B cell (primary cell): ENCODE data around the gene ADORA2A.

Experiments
- CTCF ChIP-seq: fragments of 200-600 bp; IDR thresholded peaks from one replicate; pipeline ENCODE4 v1.8.0; 2022; ENCODE audit warnings: antibody characterized with exemption, mild to moderate bottlenecking
- EZH2 ChIP-seq: IDR thresholded peaks from 2 replicates; pipeline ENCODE4 v1.6.1; 2012; ENCODE audit warnings: borderline replicate concordance, low read depth, mild to moderate bottlenecking, moderate library complexity, low read length; ENCODE audit not compliant: insufficient read depth, poor library complexity, severe bottlenecking

- TF ChIP-seq CTCF (no peak), EZH2 (no peak)
Observed at GRCh38 chr22:24442352-24442744, 14.9 kb downstream of the ADORA2A start.
